ENCODE measurements around the gene CASP8.
A peak's percentile ranks its signal among the peaks of the same experiment; 100 is the strongest.

The CASP8 gene

GRCh38 chr2:201260302-201260800, at the start of gene CASP8:
CASP8 (plus strand) TSS chr2:201260536; CDS start chr2:201266487, 5,951 bp downstream.
- peaks cover 50% of the 10 kb centered on the region for H3K4me1 Mint-ChIP-seq (ENCODE audit: low read depth)
- H3K4me3 Mint-ChIP-seq, result peak within 1 kb of the TSS; percentile 94
- peak within 1 kb of the TSS; percentile 97 for H3K27ac Mint-ChIP-seq
- no peaks in the 10 kb centered on the region for H3K9me3 Mint-ChIP-seq
- H3K36me3 Mint-ChIP-seq (ENCODE audit: low read depth), result peaks cover 22% of the 10 kb centered on the region
- no peaks in the 10 kb centered on the region for H3K27me3 Mint-ChIP-seq (ENCODE audit: low read depth)

- no peak overlapping the region for H3K4me3 Mint-ChIP-seq
- no peaks in the 10 kb centered on the region for H3K9me3 Mint-ChIP-seq
- no peaks in the 10 kb centered on the region for H3K27me3 Mint-ChIP-seq (ENCODE audit: low read depth)
- no peak overlapping the region for H3K27ac Mint-ChIP-seq
- H3K36me3 Mint-ChIP-seq (ENCODE audit: low read depth), result peaks cover 38% of the 10 kb centered on the region
- H3K4me1 Mint-ChIP-seq (ENCODE audit: low read depth), result peaks cover 37% of the 10 kb centered on the region
Observed at GRCh38 chr2:201215963-201216362, 44.4 kb upstream of the CASP8 start.

GRCh38 chr2:201216918-201217317, 43.4 kb upstream of the CASP8 start:
- Mint-ChIP-seq H3K9me3 (no peaks in the 10 kb centered on the region), H3K27me3 (ENCODE audit: low read depth) (no peaks in the 10 kb centered on the region), H3K4me1 (ENCODE audit: low read depth) (peaks cover 31% of the 10 kb centered on the region), H3K4me3 (no peak overlapping the region), H3K36me3 (ENCODE audit: low read depth) (peaks cover 33% of the 10 kb centered on the region), H3K27ac (no peak overlapping the region)

- no peak overlapping the region for H3K27ac Mint-ChIP-seq
- H3K27me3 Mint-ChIP-seq (ENCODE audit: low read depth), result no peaks in the 10 kb centered on the region
- no peaks in the 10 kb centered on the region for H3K9me3 Mint-ChIP-seq
- H3K36me3 Mint-ChIP-seq (ENCODE audit: low read depth), result peaks cover 40% of the 10 kb centered on the region
- no peak overlapping the region for H3K4me3 Mint-ChIP-seq
- H3K4me1 Mint-ChIP-seq (ENCODE audit: low read depth), result peaks cover 40% of the 10 kb centered on the region
Observed at GRCh38 chr2:201218780-201219179, 41.6 kb upstream of the CASP8 start.

GRCh38 chr2:201219328-201220096, 40.8 kb upstream of the CASP8 start:
- H3K36me3 Mint-ChIP-seq (ENCODE audit: low read depth), result peaks cover 40% of the 10 kb centered on the region

GRCh38 chr2:201220102-201220570, 40.2 kb upstream of the CASP8 start:
- no peak overlapping the region for H3K27ac Mint-ChIP-seq
- H3K4me3 Mint-ChIP-seq, result no peak overlapping the region
- H3K27me3 Mint-ChIP-seq (ENCODE audit: low read depth), result no peaks in the 10 kb centered on the region
- peaks cover 42% of the 10 kb centered on the region for H3K36me3 Mint-ChIP-seq (ENCODE audit: low read depth)
- no peaks in the 10 kb centered on the region for H3K9me3 Mint-ChIP-seq
- peaks cover 40% of the 10 kb centered on the region for H3K4me1 Mint-ChIP-seq (ENCODE audit: low read depth)

More at GRCh38 chr2:201219328-201220096, 40.8 kb upstream of the CASP8 start:
- Mint-ChIP-seq H3K4me3 (no peak overlapping the region), H3K27me3 (ENCODE audit: low read depth) (no peaks in the 10 kb centered on the region), H3K27ac (no peak overlapping the region), H3K9me3 (no peaks in the 10 kb centered on the region), H3K4me1 (ENCODE audit: low read depth) (peaks cover 38% of the 10 kb centered on the region)

- peak overlapping the region; percentile 75 for H3K27ac Mint-ChIP-seq
- no peaks in the 10 kb centered on the region for H3K27me3 Mint-ChIP-seq (ENCODE audit: low read depth)
- H3K4me3 Mint-ChIP-seq, result peak overlapping the region; percentile 23
- H3K9me3 Mint-ChIP-seq, result no peaks in the 10 kb centered on the region
- H3K4me1 Mint-ChIP-seq (ENCODE audit: low read depth), result peaks cover 42% of the 10 kb centered on the region
- H3K36me3 Mint-ChIP-seq (ENCODE audit: low read depth), result peaks cover 28% of the 10 kb centered on the region
Observed at GRCh38 chr2:201223089-201224073, 37.0 kb upstream of the CASP8 start.

- H3K27me3 Mint-ChIP-seq (ENCODE audit: low read depth), result no peaks in the 10 kb centered on the region
- H3K36me3 Mint-ChIP-seq (ENCODE audit: low read depth), result peaks cover 6% of the 10 kb centered on the region
- H3K9me3 Mint-ChIP-seq, result no peaks in the 10 kb centered on the region
- H3K4me3 Mint-ChIP-seq, result peak overlapping the region; percentile 64
- H3K4me1 Mint-ChIP-seq (ENCODE audit: low read depth), result peaks cover 49% of the 10 kb centered on the region
- peak overlapping the region; percentile 86 for H3K27ac Mint-ChIP-seq
Observed at GRCh38 chr2:201228271-201228911, 31.9 kb upstream of the CASP8 start.

- Mint-ChIP-seq H3K9me3 (no peaks in the 10 kb centered on the region), H3K27ac (peak overlapping the region; percentile 86), H3K36me3 (ENCODE audit: low read depth) (peaks cover 5% of the 10 kb centered on the region), H3K4me3 (peak overlapping the region; percentile 64), H3K27me3 (ENCODE audit: low read depth) (no peaks in the 10 kb centered on the region), H3K4me1 (ENCODE audit: low read depth) (peaks cover 46% of the 10 kb centered on the region)
Observed at GRCh38 chr2:201228912-201229290, 31.4 kb upstream of the CASP8 start.

- H3K27me3 Mint-ChIP-seq (ENCODE audit: low read depth), result no peaks in the 10 kb centered on the region
- no peaks in the 10 kb centered on the region for H3K9me3 Mint-ChIP-seq
- peak overlapping the region; percentile 67 for H3K4me3 Mint-ChIP-seq
- H3K27ac Mint-ChIP-seq, result peak overlapping the region; percentile 90
- peaks cover 19% of the 10 kb centered on the region for H3K36me3 Mint-ChIP-seq (ENCODE audit: low read depth)
- H3K4me1 Mint-ChIP-seq (ENCODE audit: low read depth), result peaks cover 56% of the 10 kb centered on the region
Observed at GRCh38 chr2:201231781-201232466, 28.4 kb upstream of the CASP8 start.

- H3K27ac Mint-ChIP-seq, result peak overlapping the region; percentile 90
- H3K4me3 Mint-ChIP-seq, result peak overlapping the region; percentile 67
- H3K4me1 Mint-ChIP-seq (ENCODE audit: low read depth), result peaks cover 53% of the 10 kb centered on the region
- no peaks in the 10 kb centered on the region for H3K27me3 Mint-ChIP-seq (ENCODE audit: low read depth)
- H3K9me3 Mint-ChIP-seq, result no peaks in the 10 kb centered on the region
- peaks cover 21% of the 10 kb centered on the region for H3K36me3 Mint-ChIP-seq (ENCODE audit: low read depth)
Observed at GRCh38 chr2:201232467-201232815, 27.9 kb upstream of the CASP8 start.

GRCh38 chr2:201233192-201233811, 27.0 kb upstream of the CASP8 start:
- no peaks in the 10 kb centered on the region for H3K9me3 Mint-ChIP-seq
- H3K4me1 Mint-ChIP-seq (ENCODE audit: low read depth), result peaks cover 55% of the 10 kb centered on the region
- peak overlapping the region; percentile 90 for H3K27ac Mint-ChIP-seq
- H3K4me3 Mint-ChIP-seq, result peak overlapping the region; percentile 92
- H3K27me3 Mint-ChIP-seq (ENCODE audit: low read depth), result no peaks in the 10 kb centered on the region
- H3K36me3 Mint-ChIP-seq (ENCODE audit: low read depth), result peaks cover 27% of the 10 kb centered on the region
